Hindlimb muscle (tissue), 1 donor: ENCODE results near the gene GBA2. TPM values are rescaled to one million over a fixed set of nuclear protein-coding genes. Genes with fewer than 3 reads are reported as not detected.

ENCODE experiments used
- DNase-seq: peaks from one replicate; pipeline ENCODE4 v3.0.0-alpha.2; 2013
- polyA plus RNA-seq: library from polyadenylated mRNA; unstranded; fragments of 120-200 nt; gene quantifications from one replicate; pipeline ENCODE4 v1.2.1, GENCODE V29; 2013; ENCODE audit not compliant: insufficient read length

GBA2 gene
- 62.5 TPM for polyA plus RNA-seq

DNA sequence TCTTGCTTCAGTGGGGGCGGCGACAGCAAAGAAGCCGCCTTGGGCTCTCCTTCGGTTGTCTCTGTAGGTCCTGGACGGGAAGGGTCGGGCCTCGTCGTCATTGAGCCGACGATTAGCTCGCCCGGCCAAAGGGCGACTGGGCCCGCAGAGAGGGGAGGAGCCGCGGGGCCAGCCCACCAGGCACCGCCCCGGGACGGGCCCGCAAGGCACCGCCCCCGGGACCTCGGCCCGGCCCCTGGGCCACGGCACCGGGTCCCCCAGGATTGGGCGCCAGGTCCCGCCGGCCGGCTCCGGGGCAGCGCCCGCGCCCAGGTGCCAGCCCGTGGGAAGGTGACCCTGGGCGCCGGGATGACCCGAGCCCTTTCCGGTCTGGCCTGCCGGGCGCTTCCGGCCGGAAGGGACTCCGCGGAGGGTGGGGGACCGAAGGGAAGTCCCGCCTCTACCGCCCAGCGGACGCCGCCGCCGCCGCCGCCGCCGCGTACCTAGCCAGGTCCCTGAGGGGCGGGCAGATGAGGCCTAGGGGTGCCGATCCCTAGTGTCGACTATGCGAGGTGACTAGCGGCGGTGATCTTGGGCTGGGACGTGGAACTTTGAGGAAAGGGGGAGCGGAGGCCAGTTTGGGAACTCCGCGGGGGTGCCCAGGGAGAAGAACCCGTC is at the start of gene GBA2, which contains the start of gene RGP1:
TSS of gene GBA2 (minus strand) at position 371 of the 657 bp plus-strand sequence. CDS start 524 bp downstream, outside the sequence.
TSS of gene RGP1 (plus strand) at position 430 of the 657 bp plus-strand sequence. CDS start 469 bp downstream, outside the sequence.
- DNase-seq: peak; percentile 74

DNA sequence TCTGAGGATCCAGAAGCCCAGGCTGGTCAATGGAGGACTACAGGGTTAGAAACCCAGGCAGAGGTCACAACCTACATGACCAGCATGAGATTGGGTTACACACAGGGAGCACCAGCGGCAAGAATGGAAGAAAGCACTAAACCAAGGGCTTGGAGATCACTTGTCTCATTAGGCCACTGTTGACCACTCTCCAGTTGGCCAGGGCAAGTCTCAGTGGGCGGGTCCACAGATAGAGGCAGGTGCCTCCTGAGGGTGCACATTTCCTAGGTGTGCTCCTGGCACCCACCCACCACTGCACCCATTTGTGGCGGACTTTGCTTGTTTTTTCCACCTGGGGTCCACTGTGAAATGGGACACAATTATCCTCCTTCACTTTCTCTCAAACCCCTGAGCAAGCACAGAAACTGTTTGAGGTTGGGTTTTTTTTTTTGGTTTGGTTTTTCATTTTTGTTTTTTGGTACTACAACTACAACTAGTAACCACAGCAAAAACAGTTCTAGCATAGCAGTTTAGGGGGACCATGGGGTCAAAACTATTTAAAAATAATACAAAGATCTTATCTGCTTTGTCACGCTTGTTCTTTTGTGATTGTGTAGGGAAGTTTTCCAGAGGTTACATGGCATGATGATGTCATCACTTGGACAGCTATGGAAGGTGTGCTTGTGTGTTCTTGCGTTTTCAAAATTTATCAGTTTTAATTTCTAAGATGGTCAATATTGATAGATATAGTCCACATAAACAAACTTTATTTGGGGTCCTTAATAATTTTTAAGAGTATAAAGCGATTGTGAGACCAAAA is 48.5 kb upstream of the GBA2 start:
- DNase-seq: no peak

DNA sequence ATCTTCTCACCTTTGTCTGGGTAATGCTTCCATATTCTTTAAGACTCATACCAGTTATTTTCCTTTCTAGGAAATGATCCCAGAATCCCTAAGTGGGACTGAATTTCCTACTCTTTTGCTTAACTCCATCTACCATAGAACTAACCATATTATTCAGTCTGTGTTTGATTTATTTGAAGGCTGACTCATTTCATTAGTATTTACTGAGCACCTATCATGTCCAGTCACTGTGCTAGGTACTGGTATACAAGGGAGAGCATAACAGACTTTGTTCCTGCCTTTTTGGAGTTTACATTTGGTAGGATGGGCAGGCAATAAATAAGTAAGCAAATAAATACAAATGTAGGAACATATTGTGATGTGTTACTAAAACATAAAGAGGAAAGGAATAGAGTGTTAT is 46.7 kb upstream of the GBA2 start:
- no peak for DNase-seq

DNA sequence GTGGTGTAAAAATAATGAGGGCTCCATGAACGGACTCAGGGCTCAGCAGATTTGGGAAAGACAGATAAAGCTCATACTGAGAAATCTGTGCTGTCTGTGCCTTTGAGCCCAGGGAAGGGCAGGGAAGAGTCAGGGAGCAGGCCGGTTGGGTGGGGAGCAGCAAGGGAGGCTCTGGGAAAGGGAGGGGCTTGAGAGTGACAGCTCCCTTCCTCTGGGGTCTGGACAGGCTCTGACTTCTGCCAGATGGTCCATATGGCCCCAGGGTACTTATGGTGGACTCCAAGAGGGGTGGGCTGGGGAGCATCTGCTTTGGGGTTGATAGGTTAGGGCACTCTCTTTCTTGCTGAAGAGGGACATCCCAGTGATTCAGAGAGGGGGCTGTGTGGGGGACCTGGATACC is 44.4 kb upstream of the GBA2 start:
- no peak for DNase-seq

GRCh38 chr9:35792826-35793225 is 43.8 kb upstream of the GBA2 start:
- no peak for DNase-seq

DNA sequence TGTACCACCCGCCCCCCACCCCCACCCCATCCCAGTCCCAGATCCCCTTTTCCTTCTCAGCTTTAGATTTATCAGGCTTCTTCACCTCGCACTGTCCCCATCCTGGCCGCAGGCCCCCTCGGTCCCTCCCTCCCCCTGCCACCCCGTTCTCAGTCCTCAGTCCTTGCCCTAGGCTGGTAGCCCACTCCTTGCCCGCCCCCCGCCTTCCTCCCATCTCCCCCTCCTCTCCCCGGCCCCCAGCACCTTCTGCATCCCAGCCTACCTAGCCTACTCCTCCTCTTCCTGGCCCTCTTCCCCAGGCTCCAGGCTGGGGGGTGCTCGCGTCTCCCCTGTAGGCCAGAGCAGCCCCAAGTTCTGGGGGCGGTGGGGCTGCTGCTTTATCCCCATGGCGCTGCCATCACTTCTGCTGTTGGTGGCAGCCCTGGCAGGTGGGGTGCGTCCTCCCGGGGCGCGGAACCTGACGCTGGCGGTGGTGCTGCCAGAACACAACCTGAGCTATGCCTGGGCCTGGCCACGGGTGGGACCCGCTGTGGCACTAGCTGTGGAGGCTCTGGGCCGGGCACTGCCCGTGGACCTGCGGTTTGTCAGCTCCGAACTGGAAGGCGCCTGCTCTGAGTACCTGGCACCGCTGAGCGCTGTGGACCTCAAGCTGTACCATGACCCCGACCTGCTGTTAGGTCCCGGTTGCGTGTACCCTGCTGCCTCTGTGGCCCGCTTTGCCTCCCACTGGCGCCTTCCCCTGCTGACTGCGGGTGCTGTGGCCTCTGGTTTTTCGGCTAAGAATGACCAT is 43.2 kb upstream of the GBA2 start:
- DNase-seq: no peak

- DNase-seq: peak; percentile 49
Observed at GRCh38 chr9:35791297-35791921, 42.4 kb upstream of the GBA2 start, which contains the start of gene NPR2. TSS of gene NPR2 (plus strand) at chr9:35791591. CDS start at chr9:35792409, 818 bp downstream.

DNA sequence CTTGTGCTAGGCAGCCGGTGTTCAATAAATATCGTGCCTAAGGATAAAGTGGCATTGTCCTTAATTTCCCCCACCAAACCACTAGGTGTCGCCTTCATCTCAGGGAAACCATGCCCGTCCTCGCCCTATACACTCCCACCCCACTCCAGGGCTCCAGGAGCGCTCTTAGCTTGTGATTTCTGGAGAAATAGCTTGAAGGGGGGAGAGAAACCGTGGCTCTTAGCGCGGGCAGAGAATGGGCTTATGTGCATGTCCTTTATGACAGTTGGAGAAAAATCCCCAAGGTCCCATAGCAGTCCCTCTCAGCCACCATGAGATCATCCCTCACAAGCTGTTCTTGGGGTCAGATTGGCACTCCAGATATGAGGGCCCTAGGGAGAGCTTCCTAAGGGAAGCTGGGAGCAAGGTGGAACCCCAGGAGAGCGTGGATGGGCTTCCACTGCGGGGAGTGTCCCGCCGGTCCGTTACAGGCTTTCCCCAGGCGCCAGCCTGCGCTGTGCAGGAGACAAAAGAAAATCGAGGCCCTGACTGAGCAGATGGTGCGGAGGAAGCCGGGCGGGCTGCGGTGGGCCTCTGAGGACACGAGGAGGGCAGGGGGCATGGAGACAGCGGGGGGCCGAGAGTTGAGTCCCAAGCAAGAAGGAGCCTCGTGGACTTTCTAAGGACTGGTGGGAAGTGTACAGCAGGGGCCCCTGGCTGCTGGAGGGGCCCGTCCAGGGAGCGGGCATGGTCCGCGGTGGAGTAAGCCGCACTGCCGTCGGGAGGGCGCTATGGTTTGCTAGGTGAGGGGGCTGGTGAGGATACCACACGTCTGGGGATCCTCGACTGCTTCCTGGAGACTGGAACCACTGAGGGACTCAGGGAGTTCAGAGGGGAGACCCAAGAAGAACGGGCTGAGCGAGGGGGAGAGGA is 41.6 kb upstream of the GBA2 start:
- DNase-seq: peak; percentile 87

DNA sequence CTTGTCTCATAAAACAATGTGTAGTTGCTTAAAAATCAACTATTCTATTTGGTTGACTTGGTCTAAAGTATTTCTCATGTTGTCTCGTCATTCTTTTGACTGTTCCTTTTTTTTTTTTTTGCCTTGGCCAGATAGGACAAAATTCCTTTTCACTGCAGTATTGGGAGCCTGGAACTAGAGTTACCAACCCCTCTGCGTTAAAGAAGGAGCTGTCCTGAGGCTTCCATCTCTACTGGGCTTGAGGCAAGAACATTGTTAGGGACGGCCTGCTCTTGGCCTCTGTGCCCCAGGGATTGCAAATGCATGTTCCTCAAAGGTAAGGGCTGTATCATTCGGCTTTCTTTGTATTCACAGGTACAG is 41.0 kb upstream of the GBA2 start:
- DNase-seq: no peak

DNA sequence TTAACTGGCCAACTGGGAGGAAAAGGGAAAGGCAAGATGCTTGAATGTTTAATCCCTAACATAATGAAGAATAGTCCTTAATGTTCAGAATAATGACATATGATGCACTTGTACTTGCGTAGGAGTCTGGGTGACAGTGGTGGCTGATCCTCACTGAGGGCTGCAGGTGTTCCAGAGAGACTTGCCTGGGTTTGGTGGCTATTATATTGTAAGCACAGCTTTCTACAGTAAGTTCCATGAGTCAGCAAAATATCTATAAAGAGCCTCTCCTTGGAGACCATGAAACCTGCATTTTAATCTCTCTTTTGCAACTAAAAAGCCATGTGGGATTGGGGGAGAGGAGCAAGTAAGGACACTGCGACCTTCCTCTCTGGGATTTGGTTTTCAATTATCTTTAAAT is 40.5 kb upstream of the GBA2 start:
- DNase-seq: no peak

GRCh38 chr9:35783418-35783817 is 34.4 kb upstream of the GBA2 start:
- DNase-seq: no peak

DNA sequence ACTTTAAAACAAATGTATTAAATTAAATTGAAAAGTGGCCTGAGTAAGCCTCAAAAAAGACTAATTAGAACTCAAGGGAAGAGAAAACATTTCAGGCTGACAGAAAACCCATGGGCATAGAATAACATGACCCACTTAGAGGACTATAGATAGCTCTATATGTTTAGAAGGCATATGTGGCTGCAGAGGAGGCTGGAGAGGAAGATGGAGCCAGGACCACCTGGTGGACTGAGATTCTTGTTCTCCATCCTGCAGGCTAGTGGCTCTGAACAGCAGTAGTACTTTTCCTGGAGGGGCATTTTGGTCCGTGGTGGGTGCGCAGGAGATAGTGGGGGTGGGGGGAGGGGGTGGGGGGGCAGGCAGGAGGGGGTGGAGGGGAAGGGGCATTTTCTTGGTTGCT is 32.0 kb upstream of the GBA2 start:
- DNase-seq: no peak

GRCh38 chr9:35778496-35778895 is 29.5 kb upstream of the GBA2 start:
- DNase-seq: no peak

- no peak for DNase-seq
Observed at GRCh38 chr9:35776018-35776417, 27.0 kb upstream of the GBA2 start.

DNA sequence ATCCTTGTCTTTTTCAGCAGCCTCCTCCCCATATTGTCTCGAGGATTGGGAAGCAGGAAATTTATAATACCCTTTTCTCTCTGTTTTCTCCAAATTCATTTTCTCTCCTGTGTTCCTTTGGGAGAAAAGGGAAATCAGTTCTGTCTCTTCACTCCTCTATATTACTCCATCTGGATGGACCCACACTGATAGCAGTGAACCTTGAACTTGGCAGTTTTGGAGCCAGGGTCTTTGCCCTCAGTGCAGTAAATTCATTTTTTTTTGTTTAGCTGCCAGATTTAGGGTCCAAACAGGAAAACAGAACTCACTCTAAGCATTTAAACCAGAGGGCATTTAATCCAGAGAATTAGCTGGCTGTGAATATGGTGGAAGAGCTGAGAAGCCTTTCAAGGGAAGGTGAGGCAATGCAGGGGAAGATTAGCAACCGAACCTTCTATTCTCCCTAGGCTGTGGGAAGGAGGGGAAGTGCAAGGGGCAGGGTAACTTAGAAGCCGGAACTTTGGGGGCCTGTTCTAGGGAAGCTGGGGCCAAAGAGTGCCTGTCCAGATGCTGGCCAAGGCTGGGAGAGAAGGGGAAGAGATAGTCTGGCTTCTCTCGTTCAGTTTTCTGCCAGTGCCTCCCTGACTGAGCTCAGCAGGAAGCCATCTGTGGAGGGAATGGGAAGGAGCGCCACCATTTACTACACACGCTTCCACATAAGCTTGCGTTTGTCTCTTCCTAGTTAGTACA is 26.0 kb upstream of the GBA2 start:
- no peak for DNase-seq

DNA sequence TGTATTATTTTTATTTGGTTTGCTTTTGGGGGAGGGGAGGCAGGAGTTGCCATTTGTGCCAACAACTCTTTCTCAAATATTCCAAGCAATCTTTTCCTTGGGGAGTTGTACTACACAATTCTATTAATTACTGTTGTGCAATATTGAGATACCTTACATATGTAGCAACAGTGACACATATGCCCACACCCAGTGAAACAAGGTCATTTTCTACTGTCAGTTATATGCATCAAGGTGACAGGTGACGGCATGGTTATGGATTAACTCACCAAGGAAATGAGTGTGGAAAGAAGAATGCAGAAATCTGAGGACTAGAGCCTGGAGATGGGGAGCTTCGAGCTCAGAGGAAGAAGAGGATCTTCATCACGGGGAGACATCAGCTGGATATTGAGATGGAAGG is 22.9 kb upstream of the GBA2 start:
- no peak for DNase-seq

- no peak for DNase-seq
Observed at GRCh38 chr9:35771534-35771933, 22.5 kb upstream of the GBA2 start.

DNA sequence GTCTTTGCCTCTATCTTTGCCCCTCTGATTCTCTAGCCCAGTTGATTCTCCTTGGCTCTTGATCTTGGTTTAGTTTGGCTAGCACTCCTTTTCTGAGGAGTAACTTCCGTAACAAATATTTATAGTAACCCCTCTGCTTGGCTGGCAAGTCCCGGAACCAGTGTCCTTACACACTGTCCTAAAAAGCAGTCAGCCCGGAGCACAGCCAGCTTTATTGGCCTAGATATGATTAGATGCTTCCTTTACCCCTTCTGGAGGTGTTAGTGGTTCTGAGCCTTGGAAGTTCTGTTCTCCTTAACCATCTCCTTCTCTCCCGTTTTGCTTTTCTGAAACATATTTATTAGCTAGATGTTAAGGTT is 22.0 kb upstream of the GBA2 start:
- DNase-seq: no peak

DNA sequence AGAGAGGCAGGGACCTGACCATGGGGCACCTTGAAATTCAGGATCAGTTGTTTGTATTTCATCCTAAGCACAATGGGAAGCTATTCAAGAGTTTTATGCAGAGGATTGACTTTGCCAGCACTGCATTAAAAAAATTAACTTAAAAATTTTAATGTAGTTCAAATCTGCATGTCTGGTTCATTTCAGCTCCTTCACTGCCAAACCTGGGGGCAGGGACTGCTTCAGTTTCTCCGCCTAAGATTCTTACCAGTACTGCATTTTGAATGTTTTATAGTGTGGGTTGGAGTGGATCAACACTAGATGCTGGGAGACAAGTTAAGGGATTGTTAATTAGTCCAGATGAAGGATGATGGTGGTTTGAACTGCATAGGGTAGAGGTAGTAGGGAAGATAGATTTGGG is 20.7 kb upstream of the GBA2 start:
- DNase-seq: no peak

DNA sequence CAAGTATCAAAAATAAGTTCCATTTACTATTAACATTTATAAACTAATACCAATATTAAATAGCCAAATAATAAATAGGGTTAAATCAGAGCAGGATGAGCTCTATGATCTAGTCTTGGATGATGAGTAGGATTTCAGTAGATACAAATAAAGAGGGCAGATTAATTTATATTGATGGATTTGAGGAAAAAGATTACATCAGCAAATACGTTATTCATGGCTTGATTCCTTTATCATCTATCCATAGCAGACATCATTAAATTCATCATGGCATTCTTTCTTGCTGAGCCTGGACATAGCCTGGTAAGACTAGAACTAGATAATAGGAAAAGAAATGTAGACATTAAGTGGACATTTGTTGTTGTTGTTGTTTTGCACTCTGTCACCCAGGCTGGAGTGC is 18.4 kb upstream of the GBA2 start:
- no peak for DNase-seq

DNA sequence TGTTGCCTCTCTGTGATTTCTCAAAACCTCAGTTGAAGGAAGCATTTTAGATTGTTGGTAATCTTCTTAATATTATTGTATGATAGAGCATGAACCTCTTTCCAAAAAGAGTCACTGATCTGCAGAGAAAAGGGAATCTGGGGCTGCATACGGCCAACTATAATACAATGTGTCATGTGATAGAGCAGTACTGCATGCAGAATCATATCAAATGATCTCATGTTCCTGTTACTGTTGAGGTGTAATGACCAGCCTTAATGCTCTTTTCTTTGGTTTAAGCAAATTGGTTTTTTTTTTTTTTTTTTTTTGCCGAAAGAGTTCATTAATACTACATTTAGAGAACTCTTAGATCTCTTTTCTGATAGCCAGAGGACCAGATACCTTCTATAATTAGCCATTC is 18.0 kb upstream of the GBA2 start:
- no peak for DNase-seq
